WI38 (cell line): ENCODE data around the gene NFASC.

Source experiments
- H3K4me3 ChIP-seq: 2 replicates; pipeline ENCODE4 v1.5.1; 2011; ENCODE audit warnings: low read depth, mild to moderate bottlenecking, control low read depth, low read length
- TF ChIP-seq, protein P1 (sequence below): IDR thresholded peaks from 2 replicates; pipeline ENCODE4 v1.5.1; 2012; ENCODE audit warnings: low read depth, mild to moderate bottlenecking, control low read depth, low read length

The NFASC gene

GRCh38 chr1:204867666-204868339, 2.9 kb upstream of the NFASC start:
- TF ChIP-seq, protein P1, sequence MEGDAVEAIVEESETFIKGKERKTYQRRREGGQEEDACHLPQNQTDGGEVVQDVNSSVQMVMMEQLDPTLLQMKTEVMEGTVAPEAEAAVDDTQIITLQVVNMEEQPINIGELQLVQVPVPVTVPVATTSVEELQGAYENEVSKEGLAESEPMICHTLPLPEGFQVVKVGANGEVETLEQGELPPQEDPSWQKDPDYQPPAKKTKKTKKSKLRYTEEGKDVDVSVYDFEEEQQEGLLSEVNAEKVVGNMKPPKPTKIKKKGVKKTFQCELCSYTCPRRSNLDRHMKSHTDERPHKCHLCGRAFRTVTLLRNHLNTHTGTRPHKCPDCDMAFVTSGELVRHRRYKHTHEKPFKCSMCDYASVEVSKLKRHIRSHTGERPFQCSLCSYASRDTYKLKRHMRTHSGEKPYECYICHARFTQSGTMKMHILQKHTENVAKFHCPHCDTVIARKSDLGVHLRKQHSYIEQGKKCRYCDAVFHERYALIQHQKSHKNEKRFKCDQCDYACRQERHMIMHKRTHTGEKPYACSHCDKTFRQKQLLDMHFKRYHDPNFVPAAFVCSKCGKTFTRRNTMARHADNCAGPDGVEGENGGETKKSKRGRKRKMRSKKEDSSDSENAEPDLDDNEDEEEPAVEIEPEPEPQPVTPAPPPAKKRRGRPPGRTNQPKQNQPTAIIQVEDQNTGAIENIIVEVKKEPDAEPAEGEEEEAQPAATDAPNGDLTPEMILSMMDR: no peak
- no peak overlapping the region for H3K4me3 ChIP-seq

- H3K4me3 ChIP-seq: no peak overlapping the region
- TF ChIP-seq, protein P1: no peak
Observed at GRCh38 chr1:204868340-204868700, 2.3 kb upstream of the NFASC start.

DNA sequence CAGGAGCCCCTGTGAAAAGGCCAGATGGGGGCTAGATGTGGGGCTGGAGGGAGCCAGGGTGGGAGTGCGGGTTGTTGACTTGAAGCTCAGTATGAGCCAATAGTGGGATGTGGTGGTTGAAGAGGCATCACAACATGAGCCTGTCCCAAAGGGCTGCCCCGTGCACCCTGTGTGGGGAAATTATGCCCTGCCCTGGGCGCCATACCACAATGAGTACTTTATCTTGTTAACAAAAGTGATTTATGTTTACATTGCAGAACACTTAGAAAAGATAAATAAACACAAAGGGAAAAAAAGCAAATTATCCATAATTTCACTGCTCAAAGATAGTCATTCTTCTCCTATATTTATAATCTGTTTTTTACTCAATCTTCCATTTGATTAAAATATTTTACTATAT, 1.6 kb upstream of the NFASC start:
- TF ChIP-seq, protein P1: no peak
- no peak overlapping the region for H3K4me3 ChIP-seq

DNA sequence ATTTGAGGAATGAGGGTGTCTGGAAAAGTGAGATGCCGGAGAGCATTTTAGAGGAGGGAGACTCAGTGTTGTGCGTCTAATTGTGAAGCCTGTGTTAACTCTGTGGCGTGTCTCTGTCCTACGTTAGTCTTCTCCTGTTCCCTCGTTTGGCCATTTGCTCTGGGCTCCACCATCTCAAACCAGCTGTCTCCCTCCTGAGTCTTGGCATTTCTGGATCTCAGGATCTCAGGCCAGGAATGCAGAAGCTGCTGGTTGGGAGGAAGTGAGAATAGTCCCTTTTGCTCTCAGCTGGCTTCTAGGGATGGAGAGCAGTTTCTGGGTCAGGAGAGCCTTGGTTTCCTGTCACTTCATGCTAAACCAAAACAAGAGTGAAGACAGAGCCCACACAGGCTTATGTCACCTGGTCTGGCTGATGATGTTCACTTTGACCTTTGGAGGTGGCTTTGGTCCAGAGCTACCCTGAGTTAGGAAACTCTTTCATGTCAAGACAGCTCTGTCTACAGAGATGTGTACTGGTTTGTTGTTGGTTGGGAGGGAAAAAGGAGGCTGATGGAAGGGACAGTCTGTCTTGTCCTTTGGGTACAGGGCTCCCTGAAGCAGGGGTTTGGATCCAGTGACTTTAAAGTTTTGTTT, 859 bp downstream of the NFASC start:
- TF ChIP-seq, protein P1: no peak
- H3K4me3 ChIP-seq: no peak overlapping the region

DNA sequence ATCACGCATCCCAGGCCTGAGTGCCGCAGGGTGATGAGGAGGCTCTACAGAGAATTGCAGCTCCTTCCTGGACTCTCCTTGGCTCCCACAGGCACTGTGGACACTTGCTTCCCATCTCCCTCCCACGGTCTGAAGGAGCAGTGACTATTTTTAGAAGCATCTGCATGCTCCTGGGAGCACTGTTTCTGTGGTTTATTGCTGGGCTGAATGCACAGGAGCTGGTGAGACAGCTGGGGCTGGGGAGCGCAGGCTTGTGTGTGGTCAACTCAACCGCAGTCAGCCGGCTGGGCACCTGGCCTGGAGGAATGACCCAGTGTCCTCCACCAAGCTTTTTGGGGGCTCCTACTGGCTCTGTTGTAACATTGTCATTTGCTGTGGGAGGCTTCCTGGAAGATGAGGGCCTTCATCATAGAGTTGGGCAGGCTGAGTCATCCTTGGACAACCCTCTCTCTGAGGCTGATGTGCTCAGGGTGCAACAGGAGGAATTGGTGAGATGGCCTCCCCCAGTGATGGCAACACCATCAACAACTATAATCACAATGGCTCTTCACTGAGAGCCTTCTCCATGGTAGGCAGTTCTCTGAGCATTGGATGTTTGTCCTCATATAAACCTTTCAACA, 1.7 kb downstream of the NFASC start:
- no peak overlapping the region for H3K4me3 ChIP-seq
- TF ChIP-seq, protein P1: no peak

- no peak overlapping the region for H3K4me3 ChIP-seq
- TF ChIP-seq, protein P1: no peak
Observed at GRCh38 chr1:204873176-204873575, 2.5 kb downstream of the NFASC start.

- TF ChIP-seq, protein P1: no peak
- H3K4me3 ChIP-seq: no peak overlapping the region
Observed at GRCh38 chr1:204873714-204874113, 3.1 kb downstream of the NFASC start.
